GM06990 (cell line): ENCODE results near the gene MYO5A.

ENCODE experiments used
- DNase-seq: peaks from one replicate; pipeline ENCODE4 v3.0.0-alpha.2; 2011; ENCODE audit not compliant: insufficient read length; ENCODE audit errors: extremely low read depth
- H3K27me3 ChIP-seq: replicated peaks from 2 replicates; pipeline ENCODE4 v1.6.0; 2011; ENCODE audit warnings: low read length; ENCODE audit not compliant: control insufficient read depth, insufficient read depth
- H3K36me3 ChIP-seq: 2 replicates; pipeline ENCODE4 v1.5.1; 2011; ENCODE audit warnings: low read length; ENCODE audit not compliant: control insufficient read depth, insufficient read depth
- H3K4me3 ChIP-seq: replicated peaks from 2 replicates; pipeline ENCODE4 v1.5.1; 2011; ENCODE audit warnings: low read depth, mild to moderate bottlenecking, control low read depth, low read length
- CTCF ChIP-seq: IDR thresholded peaks from 2 replicates; pipeline ENCODE4 v1.5.1; 2011; ENCODE audit warnings: low read length, control low read depth, mild to moderate bottlenecking, inconsistent platforms; ENCODE audit not compliant: insufficient read depth, poor library complexity, severe bottlenecking

Gene MYO5A

GRCh38 chr15:52350423-52350822 lies 178.3 kb downstream of the MYO5A start:
- no peak for TF ChIP-seq CTCF
- no peak overlapping the region for H3K4me3 ChIP-seq
- no peaks in the 10 kb centered on the region for H3K27me3 ChIP-seq
- no peak for DNase-seq
- peaks cover 17% of the 10 kb centered on the region for H3K36me3 ChIP-seq

GRCh38 chr15:52349052-52349700 lies 179.5 kb downstream of the MYO5A start:
- TF ChIP-seq CTCF = no peak
- peaks cover 20% of the 10 kb centered on the region for H3K36me3 ChIP-seq
- no peak overlapping the region for H3K4me3 ChIP-seq
- H3K27me3 ChIP-seq = no peaks in the 10 kb centered on the region
- no peak for DNase-seq

GRCh38 chr15:52348056-52348745 lies 180.5 kb downstream of the MYO5A start:
- Histone ChIP-seq H3K4me3 (no peak overlapping the region), H3K36me3 (peaks cover 19% of the 10 kb centered on the region), H3K27me3 (no peaks in the 10 kb centered on the region)
- no peak for DNase-seq
- TF ChIP-seq CTCF = no peak

- no peak for TF ChIP-seq CTCF
- no peak for DNase-seq
- no peak overlapping the region for H3K4me3 ChIP-seq
- peaks cover 13% of the 10 kb centered on the region for H3K36me3 ChIP-seq
- no peaks in the 10 kb centered on the region for H3K27me3 ChIP-seq
These were observed 184.1 kb downstream of the MYO5A start for GRCh38 chr15:52344592-52344991.

GRCh38 chr15:52343831-52344230 lies 184.8 kb downstream of the MYO5A start:
- peaks cover 8% of the 10 kb centered on the region for H3K36me3 ChIP-seq
- no peak for DNase-seq
- TF ChIP-seq CTCF = no peak
- no peak overlapping the region for H3K4me3 ChIP-seq
- no peaks in the 10 kb centered on the region for H3K27me3 ChIP-seq
